Retinal pigment epithelial cell (primary cell): ENCODE measurements around the gene NCOA1.

Experiments
- DNase-seq: peaks from one replicate; pipeline ENCODE4 v3.0.0-alpha.2; 2010; ENCODE audit warnings: low read depth
- H3K4me3 ChIP-seq: 2 replicates; pipeline ENCODE4 v1.5.1; 2011; ENCODE audit warnings: mild to moderate bottlenecking, low read length, control low read depth, moderate library complexity
- TF ChIP-seq, protein P1 (sequence below): conservative IDR thresholded peaks from 2 replicates; pipeline ENCODE4 v1.5.1; 2011; ENCODE audit warnings: low read depth, low read length, control low read depth, inconsistent platforms

Gene NCOA1

DNA sequence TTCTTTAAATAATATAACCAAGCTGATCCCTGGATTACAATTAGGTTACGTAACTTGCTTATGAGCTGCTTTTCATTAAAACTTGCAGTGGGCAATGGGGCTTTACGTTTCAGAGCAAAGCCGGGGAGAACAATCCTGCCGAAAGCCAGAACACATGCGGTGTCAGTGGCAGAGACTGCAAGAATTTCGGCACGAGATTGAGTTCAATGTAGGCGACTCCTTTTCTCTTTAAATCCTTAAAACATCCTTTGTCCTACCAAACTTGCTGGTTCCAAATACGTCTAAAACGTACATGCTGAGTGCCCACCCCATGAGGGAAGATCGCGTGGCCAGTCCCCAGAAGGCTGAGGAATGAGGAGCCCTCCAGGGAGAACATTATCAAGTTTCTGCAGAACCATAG lies 36.8 kb upstream of the NCOA1 start:
- peak overlapping the region; percentile 43 for H3K4me3 ChIP-seq
- TF ChIP-seq, protein P1, sequence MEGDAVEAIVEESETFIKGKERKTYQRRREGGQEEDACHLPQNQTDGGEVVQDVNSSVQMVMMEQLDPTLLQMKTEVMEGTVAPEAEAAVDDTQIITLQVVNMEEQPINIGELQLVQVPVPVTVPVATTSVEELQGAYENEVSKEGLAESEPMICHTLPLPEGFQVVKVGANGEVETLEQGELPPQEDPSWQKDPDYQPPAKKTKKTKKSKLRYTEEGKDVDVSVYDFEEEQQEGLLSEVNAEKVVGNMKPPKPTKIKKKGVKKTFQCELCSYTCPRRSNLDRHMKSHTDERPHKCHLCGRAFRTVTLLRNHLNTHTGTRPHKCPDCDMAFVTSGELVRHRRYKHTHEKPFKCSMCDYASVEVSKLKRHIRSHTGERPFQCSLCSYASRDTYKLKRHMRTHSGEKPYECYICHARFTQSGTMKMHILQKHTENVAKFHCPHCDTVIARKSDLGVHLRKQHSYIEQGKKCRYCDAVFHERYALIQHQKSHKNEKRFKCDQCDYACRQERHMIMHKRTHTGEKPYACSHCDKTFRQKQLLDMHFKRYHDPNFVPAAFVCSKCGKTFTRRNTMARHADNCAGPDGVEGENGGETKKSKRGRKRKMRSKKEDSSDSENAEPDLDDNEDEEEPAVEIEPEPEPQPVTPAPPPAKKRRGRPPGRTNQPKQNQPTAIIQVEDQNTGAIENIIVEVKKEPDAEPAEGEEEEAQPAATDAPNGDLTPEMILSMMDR, result no peak
- DNase-seq, result peak; percentile 36

DNA sequence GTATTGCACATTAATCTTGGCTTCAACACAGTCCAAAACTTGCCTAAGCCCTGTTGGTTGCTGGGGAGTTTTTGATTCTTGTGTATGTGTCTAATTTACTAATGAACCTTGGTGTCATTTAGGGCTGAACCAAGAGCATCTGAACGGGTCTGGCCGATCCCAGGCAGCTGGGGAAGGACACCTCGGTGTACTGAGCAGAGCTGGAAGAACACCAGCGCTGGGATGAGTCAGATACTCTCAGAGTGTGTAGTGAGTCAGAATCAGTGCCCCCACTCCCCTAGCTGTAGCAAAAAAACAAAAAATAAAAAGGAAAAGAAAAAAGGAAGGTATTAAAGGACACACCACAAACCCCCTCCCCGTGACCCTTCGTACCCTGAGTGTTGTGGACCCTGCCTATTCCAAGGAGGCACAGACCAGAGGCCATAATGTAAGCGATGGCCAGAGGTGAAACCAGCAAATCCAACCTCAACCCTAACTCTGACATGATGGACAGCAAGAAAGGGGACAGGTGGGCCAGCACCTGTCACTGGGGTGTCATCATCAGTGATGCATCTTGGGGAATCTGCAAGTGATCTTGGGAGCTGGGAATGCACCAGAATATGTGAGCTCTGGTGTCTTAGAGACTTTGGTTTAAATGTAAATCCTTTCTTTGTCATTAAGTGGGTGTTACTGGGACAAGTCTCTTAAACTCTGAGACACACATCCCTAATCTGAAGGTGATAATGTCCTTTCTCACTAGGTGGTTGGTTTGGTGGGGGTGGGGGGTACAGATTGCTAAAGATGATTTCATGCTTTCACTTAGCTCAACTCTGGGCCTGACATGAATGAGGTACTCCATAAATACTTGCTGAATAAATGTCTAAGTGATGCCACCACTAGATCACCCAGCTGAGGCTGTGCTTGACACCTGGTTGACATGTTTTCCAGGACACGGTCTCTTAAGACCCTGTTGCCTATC lies 34.2 kb upstream of the NCOA1 start:
- TF ChIP-seq, protein P1, result no peak
- H3K4me3 ChIP-seq, result no peak overlapping the region
- peak; percentile 17 for DNase-seq

DNA sequence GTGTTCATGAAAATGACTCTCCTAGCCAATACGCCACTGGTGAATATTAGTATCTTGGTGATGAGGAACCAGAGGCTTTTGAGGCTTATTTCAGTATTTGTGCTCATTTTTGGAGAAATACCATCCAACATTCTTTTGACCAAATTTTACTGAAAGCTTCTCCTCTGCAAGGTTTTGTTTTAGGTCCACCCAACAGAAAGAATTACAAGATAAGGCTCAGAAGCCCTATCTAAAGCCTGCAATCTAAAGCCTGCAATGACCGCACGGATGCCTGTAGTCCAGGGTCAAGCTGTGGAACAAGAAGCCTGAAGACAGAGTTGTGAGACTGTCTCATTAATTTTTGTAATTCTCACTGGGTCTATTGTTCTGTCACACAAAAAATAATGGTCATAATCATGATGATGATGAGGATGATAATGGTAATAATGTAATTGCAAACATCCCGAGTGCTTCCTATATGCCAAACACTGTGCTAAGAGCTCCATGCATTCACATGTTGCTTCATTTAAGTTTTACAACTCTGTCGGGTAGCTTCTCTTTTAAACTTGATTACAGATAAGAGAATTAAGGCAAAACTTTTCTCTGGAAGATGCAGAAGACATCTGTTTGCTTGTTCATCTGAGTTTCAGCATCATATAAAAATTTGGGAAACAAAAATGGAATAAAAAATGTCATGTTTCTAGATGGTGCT lies 33.2 kb upstream of the NCOA1 start:
- no peak for DNase-seq
- no peak overlapping the region for H3K4me3 ChIP-seq
- TF ChIP-seq, protein P1, result no peak

DNA sequence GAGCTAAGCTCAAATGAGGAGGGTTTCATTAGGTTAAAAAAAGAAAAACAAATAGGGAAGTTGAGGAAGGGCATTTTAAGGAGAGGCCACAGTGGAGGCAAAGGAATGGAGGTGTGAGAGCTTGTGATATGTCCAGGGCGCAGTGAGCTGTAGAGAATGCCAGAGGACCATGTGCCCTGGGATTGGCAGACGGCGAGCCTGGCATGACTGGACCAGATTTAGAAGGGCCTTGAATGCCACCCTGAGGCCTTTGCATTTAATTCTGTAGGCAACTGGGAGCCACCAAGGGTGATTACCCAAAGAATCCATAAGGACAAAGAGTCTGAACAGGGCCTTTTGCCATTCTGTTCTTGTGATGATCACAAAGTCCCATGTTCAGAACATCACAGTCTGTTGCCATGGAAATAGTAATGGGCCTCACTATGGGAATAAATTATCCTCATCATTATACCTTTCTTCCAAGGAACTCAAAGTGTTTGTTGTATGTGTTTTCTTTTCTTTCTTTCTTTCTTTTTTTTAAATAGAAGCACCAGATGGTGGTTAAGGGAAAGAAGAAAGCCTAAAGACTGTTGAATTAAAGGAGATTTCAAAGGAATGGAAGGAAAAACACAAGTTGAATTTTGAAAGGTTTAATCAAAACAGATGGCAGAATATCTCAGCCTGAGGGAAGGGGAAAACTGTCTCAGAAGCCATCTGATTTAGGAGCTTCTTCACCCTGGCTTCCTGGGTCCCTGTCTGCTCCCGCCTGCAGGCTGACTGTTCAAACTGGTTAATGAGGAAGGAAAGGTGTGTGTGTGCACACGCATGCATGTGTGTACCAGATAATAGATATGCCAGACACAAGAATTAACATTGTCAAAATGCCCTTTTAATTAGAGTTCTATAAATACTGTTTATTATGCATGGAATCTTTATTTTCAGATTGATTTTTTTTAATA lies 31.6 kb upstream of the NCOA1 start:
- no peak for DNase-seq
- TF ChIP-seq, protein P1, result no peak

DNA sequence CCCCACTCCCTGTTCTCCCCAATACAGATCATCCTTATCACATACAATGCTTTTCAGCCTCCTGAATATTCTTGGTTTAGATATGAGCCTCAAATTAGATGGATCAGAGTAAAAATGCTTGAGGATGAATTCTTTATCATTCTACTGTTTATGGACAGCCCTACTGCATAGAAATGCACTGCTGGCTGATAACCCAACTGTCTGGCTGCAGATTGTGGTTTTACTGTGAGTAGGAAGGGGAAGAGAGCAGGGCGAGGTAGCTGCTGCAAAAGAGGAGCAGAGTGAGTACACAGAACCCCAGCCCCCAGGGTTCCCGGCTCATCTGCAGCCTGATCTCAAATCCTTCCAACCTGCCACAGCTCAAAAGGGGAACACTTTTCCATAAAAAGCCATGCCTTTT lies 29.4 kb upstream of the NCOA1 start:
- no peak overlapping the region for H3K4me3 ChIP-seq
- no peak for DNase-seq
- TF ChIP-seq, protein P1, result no peak

More for the DNA sequence above, 31.6 kb upstream of the NCOA1 start:
- H3K4me3 ChIP-seq, result no peak overlapping the region

DNA sequence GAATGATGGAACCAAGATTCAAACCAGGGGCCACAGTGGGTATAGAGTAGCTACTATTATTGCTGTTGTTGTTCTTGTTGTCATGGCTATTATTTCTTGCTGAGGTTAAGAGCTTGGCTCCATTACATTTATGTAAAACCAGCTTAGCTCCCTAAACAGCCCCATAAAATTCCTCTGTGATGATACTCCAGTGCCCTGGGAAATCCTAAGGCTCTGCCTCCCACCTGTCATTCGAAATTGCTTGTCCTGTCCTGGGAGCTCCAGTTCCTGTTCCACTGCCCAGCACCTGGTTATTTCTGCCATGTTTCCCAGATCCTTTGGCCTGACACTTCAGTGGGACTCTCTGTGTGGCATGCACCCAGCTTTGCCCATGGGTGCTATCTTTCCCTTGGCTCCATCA lies 27.8 kb upstream of the NCOA1 start:
- DNase-seq, result no peak
- TF ChIP-seq, protein P1, result no peak
- H3K4me3 ChIP-seq, result no peak overlapping the region
